Measurements from ENCODE around the gene STC2.

- TF ChIP-seq, protein P1, sequence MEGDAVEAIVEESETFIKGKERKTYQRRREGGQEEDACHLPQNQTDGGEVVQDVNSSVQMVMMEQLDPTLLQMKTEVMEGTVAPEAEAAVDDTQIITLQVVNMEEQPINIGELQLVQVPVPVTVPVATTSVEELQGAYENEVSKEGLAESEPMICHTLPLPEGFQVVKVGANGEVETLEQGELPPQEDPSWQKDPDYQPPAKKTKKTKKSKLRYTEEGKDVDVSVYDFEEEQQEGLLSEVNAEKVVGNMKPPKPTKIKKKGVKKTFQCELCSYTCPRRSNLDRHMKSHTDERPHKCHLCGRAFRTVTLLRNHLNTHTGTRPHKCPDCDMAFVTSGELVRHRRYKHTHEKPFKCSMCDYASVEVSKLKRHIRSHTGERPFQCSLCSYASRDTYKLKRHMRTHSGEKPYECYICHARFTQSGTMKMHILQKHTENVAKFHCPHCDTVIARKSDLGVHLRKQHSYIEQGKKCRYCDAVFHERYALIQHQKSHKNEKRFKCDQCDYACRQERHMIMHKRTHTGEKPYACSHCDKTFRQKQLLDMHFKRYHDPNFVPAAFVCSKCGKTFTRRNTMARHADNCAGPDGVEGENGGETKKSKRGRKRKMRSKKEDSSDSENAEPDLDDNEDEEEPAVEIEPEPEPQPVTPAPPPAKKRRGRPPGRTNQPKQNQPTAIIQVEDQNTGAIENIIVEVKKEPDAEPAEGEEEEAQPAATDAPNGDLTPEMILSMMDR (IDR thresholded peaks at IDR 0.05; ENCODE audit: low read length) = no peak
- TF ChIP-seq EZH2 (IDR thresholded peaks at IDR 0.05; ENCODE audit: borderline replicate concordance, low read length) = no peak
These were observed 26.3 kb downstream of the STC2 start for GRCh38 chr5:173301695-173302545.
